GM20000 (cell line): Measurements from ENCODE around the gene SOX14.

Experiments used
- DNase-seq: peaks from one replicate; pipeline ENCODE4 v3.0.0; 2012; ENCODE audit warnings: low spot score
- CTCF ChIP-seq: IDR thresholded peaks from 2 replicates; pipeline ENCODE4 v1.5.1; 2012; ENCODE audit warnings: mild to moderate bottlenecking, control low read depth; ENCODE audit errors: extremely low read depth, missing control alignments

The SOX14 gene

GRCh38 chr3:137768361-137769321, 4.5 kb downstream of the SOX14 start:
- peak; percentile 14 for DNase-seq
- TF ChIP-seq CTCF = no peak

- TF ChIP-seq CTCF = no peak
- DNase-seq = no peak
These were observed 5.4 kb downstream of the SOX14 start for GRCh38 chr3:137769322-137770065.

- DNase-seq = peak; percentile 15
- TF ChIP-seq CTCF = no peak
These were observed 6.1 kb downstream of the SOX14 start for GRCh38 chr3:137770066-137770834.

GRCh38 chr3:137770835-137771399, 6.8 kb downstream of the SOX14 start:
- peak; percentile 12 for DNase-seq

GRCh38 chr3:137771401-137772213, 7.5 kb downstream of the SOX14 start:
- TF ChIP-seq CTCF = no peak
- no peak for DNase-seq

More at GRCh38 chr3:137770835-137771399, 6.8 kb downstream of the SOX14 start:
- no peak for TF ChIP-seq CTCF

- no peak for TF ChIP-seq CTCF
These were observed 8.3 kb downstream of the SOX14 start for GRCh38 chr3:137772214-137772955.

More at GRCh38 chr3:137772214-137772955, 8.3 kb downstream of the SOX14 start:
- DNase-seq = no peak
